ENCODE measurements around the gene CRYL1.

DNA sequence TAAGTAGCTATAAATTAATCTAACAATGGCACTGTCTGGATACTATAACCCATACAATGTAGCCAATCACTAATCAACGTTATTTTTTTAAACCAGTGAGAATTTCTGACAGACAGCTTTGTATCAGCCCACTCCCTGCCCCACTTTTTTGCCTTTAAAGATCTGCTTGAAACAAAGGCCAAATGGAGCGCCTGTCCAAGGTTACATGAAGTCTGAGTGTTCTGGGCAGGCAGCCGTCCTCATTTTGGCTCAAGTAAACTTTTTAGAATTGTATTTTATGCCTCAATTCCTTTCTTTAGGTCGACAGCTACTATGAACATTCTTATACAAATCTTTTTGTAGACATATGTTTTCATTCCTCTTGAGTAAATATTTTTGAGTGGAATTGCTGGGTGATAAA, 47.5 kb upstream of the CRYL1 start:
- TF ChIP-seq, protein P1, sequence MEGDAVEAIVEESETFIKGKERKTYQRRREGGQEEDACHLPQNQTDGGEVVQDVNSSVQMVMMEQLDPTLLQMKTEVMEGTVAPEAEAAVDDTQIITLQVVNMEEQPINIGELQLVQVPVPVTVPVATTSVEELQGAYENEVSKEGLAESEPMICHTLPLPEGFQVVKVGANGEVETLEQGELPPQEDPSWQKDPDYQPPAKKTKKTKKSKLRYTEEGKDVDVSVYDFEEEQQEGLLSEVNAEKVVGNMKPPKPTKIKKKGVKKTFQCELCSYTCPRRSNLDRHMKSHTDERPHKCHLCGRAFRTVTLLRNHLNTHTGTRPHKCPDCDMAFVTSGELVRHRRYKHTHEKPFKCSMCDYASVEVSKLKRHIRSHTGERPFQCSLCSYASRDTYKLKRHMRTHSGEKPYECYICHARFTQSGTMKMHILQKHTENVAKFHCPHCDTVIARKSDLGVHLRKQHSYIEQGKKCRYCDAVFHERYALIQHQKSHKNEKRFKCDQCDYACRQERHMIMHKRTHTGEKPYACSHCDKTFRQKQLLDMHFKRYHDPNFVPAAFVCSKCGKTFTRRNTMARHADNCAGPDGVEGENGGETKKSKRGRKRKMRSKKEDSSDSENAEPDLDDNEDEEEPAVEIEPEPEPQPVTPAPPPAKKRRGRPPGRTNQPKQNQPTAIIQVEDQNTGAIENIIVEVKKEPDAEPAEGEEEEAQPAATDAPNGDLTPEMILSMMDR (IDR thresholded peaks at IDR 0.05) = no peak
- no peak for TF ChIP-seq ZFX (IDR thresholded peaks at IDR 0.05; ENCODE audit: borderline replicate concordance)
